Body of pancreas (tissue), 4 donors: ENCODE measurements around the gene GRK3. TPM values are rescaled to one million over a fixed set of nuclear protein-coding genes. Genes with fewer than 3 reads are reported as not detected.

Experiments used
- ATAC-seq: fragments of 150-250 bp; one replicate; pipeline ENCODE4 v1.9.1; 2016
- DNase-seq, 4 donors: peaks; one replicate each; pipeline ENCODE4 v3.0.0-alpha.2; 2019
- H3K27ac ChIP-seq, 4 donors: fragments of 200-600 bp; sonication (generic); 1 replicate in 3 of 4; 2 replicates in 1 of 4; pipeline versions ENCODE4 v1.5.1 to v1.6.1; 2016 to 2019; ENCODE audit warnings: mild to moderate bottlenecking in 1 of 4, mixed read lengths in 1 of 4, moderate library complexity in 1 of 4
- H3K27me3 ChIP-seq, 2 donors: fragments of 200-600 bp; sonication (generic); one replicate each; pipeline ENCODE4 v1.6.0; 2016; ENCODE audit warnings: mild to moderate bottlenecking in 1 of 2
- H3K36me3 ChIP-seq, 2 donors: fragments of 200-600 bp; sonication (generic); replicated peaks in 1 of 2; 2 replicates each; pipeline ENCODE4 v1.5.1; 2016; ENCODE audit warnings: low read depth in 2 of 2; ENCODE audit not compliant: insufficient read depth in 1 of 2
- H3K4me1 ChIP-seq: fragments of 200-600 bp; sonication (generic); one replicate; pipeline ENCODE4 v1.6.0; 2016
- H3K4me3 ChIP-seq, 2 donors: fragments of 200-600 bp; sonication (generic); 1 replicate in 1 of 2; 2 replicates in 1 of 2; pipeline ENCODE4 v1.5.1; 2016 to 2019
- H3K9me3 ChIP-seq, 3 donors: fragments of 200-600 bp; sonication (generic); 1 replicate in 2 of 3; 2 replicates in 1 of 3; pipeline ENCODE4 v1.5.1; 2016
- CTCF ChIP-seq, 7 experiments: fragments of 450-650 bp in 4 of 7; fragments of 200-600 bp in 3 of 7; sonication (generic) in 3 of 7; IDR thresholded peaks; one replicate each; pipeline ENCODE4 v1.5.1; 2016 to 2019; ENCODE audit warnings: antibody characterized with exemption in 7 of 7
- POLR2A ChIP-seq, 3 donors: fragments of 450-650 bp; IDR thresholded peaks; one replicate each; pipeline ENCODE4 v1.6.1; 2016; ENCODE audit warnings: antibody characterized with exemption in 3 of 3, mild to moderate bottlenecking in 2 of 3
- WGBS, 2 donors: methylation state at CpG; one replicate each; pipeline ENCODE4 v1.1.5; 2017; 5-methylcytosine and 5-hydroxymethylcytosine counted together
- intact Hi-C: fragments of 100-400 bp; cut with DNase I; formaldehyde crosslinking; loops from one replicate; pipeline ENCODE4 v1.15.1; 2023
- total RNA-seq, 2 donors: library from RNA; depleted of rRNA; stranded (reverse); fragments of >200 nt; gene quantifications; one replicate each; pipeline ENCODE4 v1.1.0, GENCODE V29; 2016

Gene GRK3
- total RNA-seq, 2 donors from 2014 or later = 10.4 to 10.9 TPM

GRCh38 chr22:25643232-25644000, 78.9 kb downstream of the GRK3 start:
- no peak overlapping the region for H3K4me3 ChIP-seq
- H3K36me3 ChIP-seq = no peaks in the 10 kb centered on the region
- DNase-seq (no peak), ATAC-seq (no peak)
- WGBS, 2 donors = 66 to 78% methylated on average over 9 of the region's 9 CpGs
- H3K4me1 ChIP-seq = no peaks in the 10 kb centered on the region
- TF ChIP-seq CTCF (IDR thresholded peaks at IDR 0.05) = no peak
- TF ChIP-seq POLR2A (IDR thresholded peaks at IDR 0.05) = no peak
- no peaks in the 10 kb centered on the region for H3K27me3 ChIP-seq
- no peak overlapping the region for H3K27ac ChIP-seq
- intact Hi-C loops = no loop called here
- no peaks in the 10 kb centered on the region for H3K9me3 ChIP-seq

GRCh38 chr22:25644122-25644521, 79.6 kb downstream of the GRK3 start:
- no peak for TF ChIP-seq CTCF (IDR thresholded peaks at IDR 0.05)
- TF ChIP-seq POLR2A (IDR thresholded peaks at IDR 0.05) = no peak
- no peaks in the 10 kb centered on the region for H3K36me3 ChIP-seq
- ATAC-seq (no peak), DNase-seq (no peak)
- H3K9me3 ChIP-seq = no peaks in the 10 kb centered on the region
- H3K4me1 ChIP-seq = no peaks in the 10 kb centered on the region
- no peak overlapping the region for H3K4me3 ChIP-seq
- 79 to 83% methylated on average over 3 of the region's 3 CpGs for WGBS, 2 donors
- intact Hi-C loops = no loop called here
- no peaks in the 10 kb centered on the region for H3K27me3 ChIP-seq
- H3K27ac ChIP-seq = no peak overlapping the region

GRCh38 chr22:25645266-25645665, 80.8 kb downstream of the GRK3 start:
- Histone ChIP-seq H3K4me1 (no peaks in the 10 kb centered on the region), H3K27me3 (no peaks in the 10 kb centered on the region), H3K4me3 (no peak overlapping the region), H3K36me3 (no peaks in the 10 kb centered on the region), H3K9me3 (no peaks in the 10 kb centered on the region), H3K27ac (no peak overlapping the region)
- DNase-seq (no peak), ATAC-seq (no peak)
- no peak for TF ChIP-seq CTCF (IDR thresholded peaks at IDR 0.05)
- no peak for TF ChIP-seq POLR2A (IDR thresholded peaks at IDR 0.05)
- intact Hi-C loops = no loop called here
- 91 to 97% methylated on average over 6 of the region's 6 CpGs for WGBS, 2 donors

- Histone ChIP-seq H3K36me3 (no peaks in the 10 kb centered on the region), H3K27me3 (no peaks in the 10 kb centered on the region), H3K27ac (no peak overlapping the region), H3K4me3 (no peak overlapping the region), H3K9me3 (no peaks in the 10 kb centered on the region), H3K4me1 (no peaks in the 10 kb centered on the region)
- intact Hi-C loops = no loop called here
- TF ChIP-seq CTCF (IDR thresholded peaks at IDR 0.05) = no peak
- no peak for TF ChIP-seq POLR2A (IDR thresholded peaks at IDR 0.05)
- no peak for DNase-seq
- 100% methylated on average over 1 of the region's 1 CpG for WGBS, 2 donors
- ATAC-seq = no peak
Observed at GRCh38 chr22:25645964-25646363, 81.5 kb downstream of the GRK3 start.

- no peaks in the 10 kb centered on the region for H3K27me3 ChIP-seq
- TF ChIP-seq POLR2A (IDR thresholded peaks at IDR 0.05) (no peak), CTCF (IDR thresholded peaks at IDR 0.05) (no peak)
- intact Hi-C loops = no loop called here
- no peak overlapping the region for H3K4me3 ChIP-seq
- no peaks in the 10 kb centered on the region for H3K4me1 ChIP-seq
- H3K9me3 ChIP-seq = no peaks in the 10 kb centered on the region
- no peak for DNase-seq
- peak overlapping the region in 1 of 4 donors; percentile 34 for H3K27ac ChIP-seq
- no peaks in the 10 kb centered on the region for H3K36me3 ChIP-seq
- ATAC-seq = no peak
Observed at GRCh38 chr22:25650833-25651232, 86.4 kb downstream of the GRK3 start.
